Astrocyte (in vitro differentiated cells and primary cell): ENCODE data around the gene ABCA12. TPM values are rescaled to one million over a fixed set of nuclear protein-coding genes. Genes with fewer than 3 reads are reported as not detected.

Experiments
- DNase-seq: peaks from one replicate; pipeline ENCODE4 v3.0.0-alpha.2; 2010; ENCODE audit warnings: low read depth
- FAIRE-seq: peaks from 2 replicates; lab custom pipeline; 2011; peaks lifted over from hg19 to GRCh38; lab: Jason Lieb, UNC
- H2AFZ ChIP-seq: 2 replicates; pipeline ENCODE4 v1.6.0; 2012; ENCODE audit warnings: low read depth, low read length, inconsistent platforms
- H3K27ac ChIP-seq: 2 replicates; pipeline ENCODE4 v1.5.1; 2011; ENCODE audit warnings: low read depth, low read length, inconsistent platforms
- H3K27me3 ChIP-seq: 2 replicates; pipeline ENCODE4 v1.6.0; 2011; ENCODE audit warnings: low read length, inconsistent platforms; ENCODE audit not compliant: insufficient read depth
- H3K36me3 ChIP-seq: 2 replicates; pipeline ENCODE4 v1.5.1; 2011; ENCODE audit warnings: low read length, inconsistent platforms; ENCODE audit not compliant: insufficient read depth
- H3K4me1 ChIP-seq: 2 replicates; pipeline ENCODE4 v1.5.1; 2011; ENCODE audit warnings: low read length, inconsistent platforms; ENCODE audit not compliant: insufficient read depth
- H3K4me2 ChIP-seq: 2 replicates; pipeline ENCODE4 v1.6.0; 2012; ENCODE audit warnings: low read length, inconsistent platforms
- H3K4me3 ChIP-seq: 2 replicates; pipeline ENCODE4 v1.5.1; 2011; ENCODE audit warnings: low read depth, mild to moderate bottlenecking, low read length, inconsistent platforms; ENCODE audit not compliant: insufficient read depth
- H3K79me2 ChIP-seq: 2 replicates; pipeline ENCODE4 v1.6.0; 2012; ENCODE audit warnings: mild to moderate bottlenecking, low read length, inconsistent platforms; ENCODE audit not compliant: insufficient read depth
- H3K9ac ChIP-seq: 2 replicates; pipeline ENCODE4 v1.6.0; 2012; ENCODE audit warnings: mild to moderate bottlenecking, low read length, inconsistent platforms
- H3K9me3 ChIP-seq: 2 replicates; pipeline ENCODE4 v1.5.1; 2012; ENCODE audit warnings: low read depth, mild to moderate bottlenecking, low read length, inconsistent platforms; ENCODE audit not compliant: insufficient read depth
- H4K20me1 ChIP-seq: 2 replicates; pipeline ENCODE4 v1.6.0; 2012; ENCODE audit warnings: low read length, inconsistent platforms; ENCODE audit not compliant: insufficient read depth
- H3K27ac Mint-ChIP-seq: one replicate; pipeline ENCODE4 v1.8.0; 2021; ENCODE audit warnings: mild to moderate bottlenecking, mixed read lengths; ENCODE audit not compliant: unreplicated experiment
- H3K27me3 Mint-ChIP-seq: one replicate; pipeline ENCODE4 v1.8.0; 2021; ENCODE audit warnings: low read depth, mixed read lengths; ENCODE audit not compliant: unreplicated experiment
- H3K36me3 Mint-ChIP-seq: one replicate; pipeline ENCODE4 v1.8.0; 2021; ENCODE audit warnings: low read depth, mixed read lengths; ENCODE audit not compliant: unreplicated experiment
- H3K4me1 Mint-ChIP-seq: one replicate; pipeline ENCODE4 v1.8.0; 2021; ENCODE audit warnings: low read depth, mixed read lengths; ENCODE audit not compliant: unreplicated experiment
- H3K4me3 Mint-ChIP-seq: one replicate; pipeline ENCODE4 v1.8.0; 2021; ENCODE audit warnings: mild to moderate bottlenecking, moderate library complexity, mixed read lengths; ENCODE audit not compliant: unreplicated experiment
- H3K9me3 Mint-ChIP-seq: one replicate; pipeline ENCODE4 v1.8.0; 2021; ENCODE audit warnings: mild to moderate bottlenecking, mixed read lengths; ENCODE audit not compliant: unreplicated experiment
- EZH2 ChIP-seq: IDR thresholded peaks from 2 replicates; pipeline ENCODE4 v1.6.1; 2012; ENCODE audit warnings: mild to moderate bottlenecking, low read length, inconsistent platforms; ENCODE audit not compliant: insufficient read depth
- total RNA-seq: library from RNA; stranded (reverse); gene quantifications from 2 replicates; pipeline ENCODE4 v1.2.1, GENCODE V29; 2021
- TF ChIP-seq, protein P1 (sequence below): IDR thresholded peaks from 2 replicates; pipeline ENCODE4 v1.5.1; 2011; ENCODE audit warnings: low read depth, mild to moderate bottlenecking, inconsistent platforms, low read length, moderate library complexity; ENCODE audit not compliant: insufficient read depth

ABCA12 gene
- total RNA-seq, 1 donor from 2014 or later, result 4.4 TPM

- TF ChIP-seq, protein P1, sequence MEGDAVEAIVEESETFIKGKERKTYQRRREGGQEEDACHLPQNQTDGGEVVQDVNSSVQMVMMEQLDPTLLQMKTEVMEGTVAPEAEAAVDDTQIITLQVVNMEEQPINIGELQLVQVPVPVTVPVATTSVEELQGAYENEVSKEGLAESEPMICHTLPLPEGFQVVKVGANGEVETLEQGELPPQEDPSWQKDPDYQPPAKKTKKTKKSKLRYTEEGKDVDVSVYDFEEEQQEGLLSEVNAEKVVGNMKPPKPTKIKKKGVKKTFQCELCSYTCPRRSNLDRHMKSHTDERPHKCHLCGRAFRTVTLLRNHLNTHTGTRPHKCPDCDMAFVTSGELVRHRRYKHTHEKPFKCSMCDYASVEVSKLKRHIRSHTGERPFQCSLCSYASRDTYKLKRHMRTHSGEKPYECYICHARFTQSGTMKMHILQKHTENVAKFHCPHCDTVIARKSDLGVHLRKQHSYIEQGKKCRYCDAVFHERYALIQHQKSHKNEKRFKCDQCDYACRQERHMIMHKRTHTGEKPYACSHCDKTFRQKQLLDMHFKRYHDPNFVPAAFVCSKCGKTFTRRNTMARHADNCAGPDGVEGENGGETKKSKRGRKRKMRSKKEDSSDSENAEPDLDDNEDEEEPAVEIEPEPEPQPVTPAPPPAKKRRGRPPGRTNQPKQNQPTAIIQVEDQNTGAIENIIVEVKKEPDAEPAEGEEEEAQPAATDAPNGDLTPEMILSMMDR, result no peak
- no peak for TF ChIP-seq EZH2
- H3K27me3 Mint-ChIP-seq, result no peaks in the 10 kb centered on the region
These were observed 18.6 kb downstream of the ABCA12 start for GRCh38 chr2:215119847-215120246.

GRCh38 chr2:215110918-215111317, 27.5 kb downstream of the ABCA12 start:
- DNase-seq (no peak), FAIRE-seq (no peak)
- H4K20me1 ChIP-seq, result no peaks in the 10 kb centered on the region
- H3K36me3 Mint-ChIP-seq, result no peaks in the 10 kb centered on the region
- H3K27ac Mint-ChIP-seq, result no peak overlapping the region
- no peak overlapping the region for H3K4me3 Mint-ChIP-seq
- H3K27me3 Mint-ChIP-seq, result no peaks in the 10 kb centered on the region
- no peaks in the 10 kb centered on the region for H3K4me1 Mint-ChIP-seq
- no peaks in the 10 kb centered on the region for H3K4me1 ChIP-seq
- no peak overlapping the region for H3K27ac ChIP-seq
- TF ChIP-seq, protein P1, result no peak
- H3K9ac ChIP-seq, result no peak overlapping the region
- no peaks in the 10 kb centered on the region for H3K36me3 ChIP-seq
- H3K4me3 ChIP-seq, result no peak overlapping the region
- H2AFZ ChIP-seq, result no peak overlapping the region
- H3K9me3 ChIP-seq, result no peaks in the 10 kb centered on the region
- H3K27me3 ChIP-seq, result no peaks in the 10 kb centered on the region
- H3K9me3 Mint-ChIP-seq, result no peaks in the 10 kb centered on the region
- no peak overlapping the region for H3K4me2 ChIP-seq
- H3K79me2 ChIP-seq, result no peaks in the 10 kb centered on the region

More at GRCh38 chr2:215119847-215120246, 18.6 kb downstream of the ABCA12 start:
- H3K4me3 ChIP-seq, result no peak overlapping the region
- no peaks in the 10 kb centered on the region for H3K9me3 ChIP-seq
- H3K36me3 Mint-ChIP-seq, result no peaks in the 10 kb centered on the region
- H3K4me1 ChIP-seq, result no peaks in the 10 kb centered on the region
- H3K4me1 Mint-ChIP-seq, result no peaks in the 10 kb centered on the region
- H3K27ac Mint-ChIP-seq, result no peak overlapping the region
- peaks cover 2% of the 10 kb centered on the region for H3K9me3 Mint-ChIP-seq
- H3K36me3 ChIP-seq, result no peaks in the 10 kb centered on the region
- FAIRE-seq (no peak), DNase-seq (no peak)
- no peaks in the 10 kb centered on the region for H4K20me1 ChIP-seq
- H2AFZ ChIP-seq, result no peak overlapping the region
- H3K27me3 ChIP-seq, result no peaks in the 10 kb centered on the region
- no peak overlapping the region for H3K4me3 Mint-ChIP-seq
- no peak overlapping the region for H3K27ac ChIP-seq
- no peak overlapping the region for H3K4me2 ChIP-seq
- no peak overlapping the region for H3K9ac ChIP-seq
- no peaks in the 10 kb centered on the region for H3K79me2 ChIP-seq

- no peak for DNase-seq
- Histone ChIP-seq H3K27ac (no peak overlapping the region), H3K27me3 (no peaks in the 10 kb centered on the region), H3K9ac (no peak overlapping the region), H3K4me2 (no peak overlapping the region), H3K4me1 (no peaks in the 10 kb centered on the region), H3K9me3 (no peaks in the 10 kb centered on the region), H3K36me3 (no peaks in the 10 kb centered on the region), H2AFZ (no peak overlapping the region), H4K20me1 (no peaks in the 10 kb centered on the region), H3K4me3 (no peak overlapping the region), H3K79me2 (no peaks in the 10 kb centered on the region)
- TF ChIP-seq EZH2, result no peak
- TF ChIP-seq, protein P1, result no peak
- no peaks in the 10 kb centered on the region for H3K4me1 Mint-ChIP-seq
- FAIRE-seq, result no peak
- no peak overlapping the region for H3K27ac Mint-ChIP-seq
- H3K4me3 Mint-ChIP-seq, result no peak overlapping the region
- H3K36me3 Mint-ChIP-seq, result no peaks in the 10 kb centered on the region
- H3K9me3 Mint-ChIP-seq, result no peaks in the 10 kb centered on the region
- no peaks in the 10 kb centered on the region for H3K27me3 Mint-ChIP-seq
These were observed 31.0 kb downstream of the ABCA12 start for GRCh38 chr2:215107216-215108056.
